A673 (cell line): ENCODE data around the gene CRHR1. TPM values are rescaled to one million over a fixed set of nuclear protein-coding genes. Genes with fewer than 3 reads are reported as not detected.

Source experiments
- BruUV-seq: library from RNA; stranded (reverse); fragments of 400-500 nt; replicated peaks from 2 replicates; lab custom pipeline; 2021; lab: Mats Ljungman, UMichigan
- CTCF ChIA-PET: fragments of 300-600 bp; sonication (Branson Sonifier 250); formaldehyde crosslinking; loops from one replicate; lab custom pipeline; 2022; ENCODE audit warnings: antibody characterized with exemption; lab: Charles Lee
- POLR2A ChIA-PET: fragments of 300-600 bp; sonication (Branson Sonifier 250); formaldehyde crosslinking; loops from one replicate; lab custom pipeline; 2022; ENCODE audit warnings: antibody characterized with exemption; ENCODE audit not compliant: low non-redundant PET; lab: Charles Lee
- DNase-seq: peaks from one replicate; pipeline ENCODE4 v3.0.0-alpha.2; 2015; ENCODE audit warnings: low spot score
- H3K27ac ChIP-seq: fragments of 200-600 bp; sonication (generic); 2 replicates; pipeline ENCODE4 v1.5.1; 2016; ENCODE audit warnings: mixed run types, low read depth, mild to moderate bottlenecking, mixed read lengths, antibody characterized with exemption, low read length; ENCODE audit not compliant: poor library complexity, severe bottlenecking
- H3K27me3 ChIP-seq: fragments of 200-600 bp; sonication (generic); replicated peaks from 2 replicates; pipeline ENCODE4 v1.6.1; 2017; ENCODE audit warnings: mixed run types, low read depth, mild to moderate bottlenecking, mixed read lengths, antibody characterized with exemption, low read length; ENCODE audit not compliant: insufficient read depth, poor library complexity
- H3K36me3 ChIP-seq: fragments of 200-600 bp; sonication (generic); 2 replicates; pipeline ENCODE4 v1.6.1; 2016; ENCODE audit warnings: mixed run types, mild to moderate bottlenecking, mixed read lengths, antibody characterized with exemption, low read length; ENCODE audit not compliant: insufficient read depth, poor library complexity, severe bottlenecking
- H3K4me1 ChIP-seq: fragments of 200-600 bp; sonication (generic); 2 replicates; pipeline ENCODE4 v1.6.1; 2017; ENCODE audit warnings: mixed run types, mild to moderate bottlenecking, mixed read lengths, antibody characterized with exemption, low read length; ENCODE audit not compliant: insufficient read depth, poor library complexity, severe bottlenecking
- H3K4me3 ChIP-seq: fragments of 200-600 bp; sonication (generic); 2 replicates; pipeline ENCODE4 v1.5.1; 2016; ENCODE audit warnings: low read depth, mixed run types, mild to moderate bottlenecking, mixed read lengths, low read length; ENCODE audit not compliant: poor library complexity, severe bottlenecking
- H3K9me3 ChIP-seq: fragments of 200-600 bp; sonication (generic); 2 replicates; pipeline ENCODE4 v1.6.1; 2016; ENCODE audit warnings: mixed run types, low read depth, mild to moderate bottlenecking, mixed read lengths, antibody characterized with exemption, low read length; ENCODE audit not compliant: poor library complexity, severe bottlenecking
- EZH2 ChIP-seq: fragments of 200-600 bp; sonication (generic); IDR thresholded peaks from 2 replicates; pipeline ENCODE4 v1.6.1; 2017; ENCODE audit warnings: borderline replicate concordance, low read depth, mild to moderate bottlenecking, mixed read lengths, antibody characterized with exemption, low read length; ENCODE audit not compliant: poor library complexity, severe bottlenecking
- intact Hi-C: fragments of 100-400 bp; cut with micrococcal nuclease; formaldehyde crosslinking; loops from one replicate; pipeline ENCODE4 v1.10.0; 2022; ENCODE audit not compliant: unreplicated experiment
- total RNA-seq: library from RNA; stranded (reverse); gene quantifications from 2 replicates; pipeline ENCODE4 v1.2.3, GENCODE V29; 2021
- TF ChIP-seq, protein P1 (sequence below): fragments of 300-800, 200-600 bp; sonication (generic); conservative IDR thresholded peaks from 2 replicates; pipeline ENCODE4 v1.5.1; 2017; ENCODE audit warnings: low read depth, mild to moderate bottlenecking, antibody characterized with exemption, low read length, moderate library complexity, mixed read lengths

CRHR1 gene
- total RNA-seq, 1 experiment from 2014 or later: not detected

DNA sequence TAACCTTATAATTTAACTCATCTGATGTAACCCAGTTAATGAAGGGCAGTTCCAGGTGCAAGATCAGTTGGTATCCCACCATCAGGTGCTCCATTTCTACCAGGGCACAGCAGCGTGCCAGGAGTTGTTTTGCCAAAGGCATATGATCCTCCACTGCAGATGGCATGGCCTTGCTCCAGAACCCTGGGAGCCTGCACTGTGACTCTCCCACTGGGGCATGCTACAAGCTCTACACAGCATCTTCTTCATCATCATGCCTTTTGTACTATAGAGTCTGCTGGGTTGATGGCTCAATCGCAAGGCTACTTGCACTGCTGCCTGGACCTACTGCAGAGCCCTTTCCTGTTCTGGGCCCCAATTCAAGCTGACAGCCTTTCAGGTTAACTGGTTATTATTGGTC is 98.9 kb downstream of the CRHR1 start:
- BruUV-seq: no TSS peak
- H3K27ac ChIP-seq: no peak overlapping the region
- no peaks in the 10 kb centered on the region for H3K36me3 ChIP-seq
- no peak for DNase-seq
- TF ChIP-seq, protein P1, sequence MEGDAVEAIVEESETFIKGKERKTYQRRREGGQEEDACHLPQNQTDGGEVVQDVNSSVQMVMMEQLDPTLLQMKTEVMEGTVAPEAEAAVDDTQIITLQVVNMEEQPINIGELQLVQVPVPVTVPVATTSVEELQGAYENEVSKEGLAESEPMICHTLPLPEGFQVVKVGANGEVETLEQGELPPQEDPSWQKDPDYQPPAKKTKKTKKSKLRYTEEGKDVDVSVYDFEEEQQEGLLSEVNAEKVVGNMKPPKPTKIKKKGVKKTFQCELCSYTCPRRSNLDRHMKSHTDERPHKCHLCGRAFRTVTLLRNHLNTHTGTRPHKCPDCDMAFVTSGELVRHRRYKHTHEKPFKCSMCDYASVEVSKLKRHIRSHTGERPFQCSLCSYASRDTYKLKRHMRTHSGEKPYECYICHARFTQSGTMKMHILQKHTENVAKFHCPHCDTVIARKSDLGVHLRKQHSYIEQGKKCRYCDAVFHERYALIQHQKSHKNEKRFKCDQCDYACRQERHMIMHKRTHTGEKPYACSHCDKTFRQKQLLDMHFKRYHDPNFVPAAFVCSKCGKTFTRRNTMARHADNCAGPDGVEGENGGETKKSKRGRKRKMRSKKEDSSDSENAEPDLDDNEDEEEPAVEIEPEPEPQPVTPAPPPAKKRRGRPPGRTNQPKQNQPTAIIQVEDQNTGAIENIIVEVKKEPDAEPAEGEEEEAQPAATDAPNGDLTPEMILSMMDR: no peak
- no peak for TF ChIP-seq EZH2
- H3K9me3 ChIP-seq: no peaks in the 10 kb centered on the region
- H3K4me3 ChIP-seq: no peak overlapping the region
- intact Hi-C loops: no loop called here
- H3K27me3 ChIP-seq: no peaks in the 10 kb centered on the region
- H3K4me1 ChIP-seq: no peaks in the 10 kb centered on the region
- ChIA-PET POLR2A (no interaction called here), CTCF (no interaction called here)

Other genes starting within 250 kb of the CRHR1 start
- gene SPPL2C, start 60.6 kb downstream of the CRHR1 start, total RNA-seq: not detected in 2 replicates
- gene MAPT, start 110.2 kb downstream of the CRHR1 start, total RNA-seq: 8.3 and 14.7 TPM in 2 replicates
- 0.83 TPM in 1 of 2 replicates, not detected in the other for gene STH, start 214.9 kb downstream of the CRHR1 start, total RNA-seq